GM18858 (cell line): ENCODE data around the gene INVS.
A peak's percentile ranks its signal among the peaks of the same experiment; 100 is the strongest.
"Not testable (repeated sequence)": the region's sequence is repeated elsewhere in the genome, so short reads cannot be mapped to it uniquely, and the experiment has no call there.

Experiments used
- ATAC-seq: cut with Tn5 transposase; IDR thresholded peaks from one replicate; pipeline ENCODE4 v1.9.1; 2021; ENCODE audit not compliant: unreplicated experiment

The INVS gene, protein sequence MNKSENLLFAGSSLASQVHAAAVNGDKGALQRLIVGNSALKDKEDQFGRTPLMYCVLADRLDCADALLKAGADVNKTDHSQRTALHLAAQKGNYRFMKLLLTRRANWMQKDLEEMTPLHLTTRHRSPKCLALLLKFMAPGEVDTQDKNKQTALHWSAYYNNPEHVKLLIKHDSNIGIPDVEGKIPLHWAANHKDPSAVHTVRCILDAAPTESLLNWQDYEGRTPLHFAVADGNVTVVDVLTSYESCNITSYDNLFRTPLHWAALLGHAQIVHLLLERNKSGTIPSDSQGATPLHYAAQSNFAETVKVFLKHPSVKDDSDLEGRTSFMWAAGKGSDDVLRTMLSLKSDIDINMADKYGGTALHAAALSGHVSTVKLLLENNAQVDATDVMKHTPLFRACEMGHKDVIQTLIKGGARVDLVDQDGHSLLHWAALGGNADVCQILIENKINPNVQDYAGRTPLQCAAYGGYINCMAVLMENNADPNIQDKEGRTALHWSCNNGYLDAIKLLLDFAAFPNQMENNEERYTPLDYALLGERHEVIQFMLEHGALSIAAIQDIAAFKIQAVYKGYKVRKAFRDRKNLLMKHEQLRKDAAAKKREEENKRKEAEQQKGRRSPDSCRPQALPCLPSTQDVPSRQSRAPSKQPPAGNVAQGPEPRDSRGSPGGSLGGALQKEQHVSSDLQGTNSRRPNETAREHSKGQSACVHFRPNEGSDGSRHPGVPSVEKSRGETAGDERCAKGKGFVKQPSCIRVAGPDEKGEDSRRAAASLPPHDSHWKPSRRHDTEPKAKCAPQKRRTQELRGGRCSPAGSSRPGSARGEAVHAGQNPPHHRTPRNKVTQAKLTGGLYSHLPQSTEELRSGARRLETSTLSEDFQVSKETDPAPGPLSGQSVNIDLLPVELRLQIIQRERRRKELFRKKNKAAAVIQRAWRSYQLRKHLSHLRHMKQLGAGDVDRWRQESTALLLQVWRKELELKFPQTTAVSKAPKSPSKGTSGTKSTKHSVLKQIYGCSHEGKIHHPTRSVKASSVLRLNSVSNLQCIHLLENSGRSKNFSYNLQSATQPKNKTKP

GRCh38 chr9:100098887-100099721 lies at the start of gene INVS, which contains the start of gene ERP44:
INVS (plus strand) TSS chr9:100099243; CDS start chr9:100104522, 5,279 bp downstream.
ERP44 (minus strand) TSS chr9:100099000; CDS start chr9:100098840, 160 bp downstream.
- peak; percentile 96 for ATAC-seq

DNA sequence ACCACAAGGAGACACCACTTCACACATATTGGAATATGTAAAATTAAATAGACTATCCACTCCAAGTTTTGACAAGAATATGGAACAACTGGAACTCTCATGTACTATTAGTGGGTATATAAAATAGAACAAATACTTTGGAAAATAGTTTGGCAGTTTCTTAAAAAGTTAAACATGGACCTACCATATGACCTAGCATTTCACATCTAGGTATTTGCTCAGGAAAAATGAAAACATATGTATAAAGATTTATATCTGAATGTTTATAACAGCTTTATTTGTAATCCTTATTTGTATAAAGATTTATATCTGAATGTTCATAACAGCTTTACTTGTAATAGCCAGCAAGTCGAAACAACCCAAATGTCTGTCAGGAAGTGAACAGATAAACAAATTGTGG lies 49.5 kb upstream of the INVS start:
- no peak for ATAC-seq

- no peak for ATAC-seq
Measured at GRCh38 chr9:100052375-100052774, 46.7 kb upstream of the INVS start.

GRCh38 chr9:100056561-100056960 lies 42.5 kb upstream of the INVS start:
- no peak for ATAC-seq

GRCh38 chr9:100057624-100058023 lies 41.4 kb upstream of the INVS start:
- no peak for ATAC-seq

DNA sequence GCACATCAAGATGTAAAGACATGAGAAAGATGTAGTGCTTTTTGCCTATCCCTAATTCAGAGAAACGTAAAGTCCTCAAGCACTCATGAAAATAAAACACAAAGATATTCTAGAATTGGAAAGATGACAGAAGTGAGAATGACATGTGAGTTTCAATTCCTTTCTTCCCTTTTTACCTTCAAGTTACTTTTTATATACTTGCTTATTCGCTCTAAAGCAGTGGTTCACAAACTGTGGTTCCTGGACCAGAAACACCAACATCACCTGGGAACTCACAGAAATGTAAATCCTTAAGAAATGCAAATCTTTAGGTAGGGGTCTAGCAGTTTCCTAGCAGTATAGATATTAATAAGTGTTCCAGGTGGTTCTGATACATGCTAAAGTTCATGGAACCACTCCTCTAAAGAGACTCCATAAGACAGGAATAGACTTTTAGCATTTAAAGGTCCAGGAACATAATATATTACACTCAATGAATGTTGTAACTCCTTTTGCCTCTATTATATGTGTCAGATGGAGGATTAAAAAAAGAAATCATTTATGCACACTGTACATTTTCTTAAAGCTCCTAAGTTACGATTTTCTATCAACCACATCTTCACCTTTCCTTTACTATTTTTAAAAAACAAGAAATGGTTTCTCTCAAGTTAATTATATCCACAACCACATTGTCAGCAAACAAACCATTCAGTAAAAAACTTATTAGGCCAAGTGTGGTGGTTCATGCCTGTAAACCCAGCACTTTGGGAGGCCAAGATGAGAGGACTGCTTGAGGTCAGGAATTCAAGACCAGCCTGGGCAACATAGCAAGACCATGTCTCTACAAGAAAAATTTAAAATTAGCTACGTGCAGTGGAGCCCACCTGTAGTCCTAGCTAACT lies 40.1 kb upstream of the INVS start:
- peak; percentile 83 for ATAC-seq

GRCh38 chr9:100062683-100063082 lies 36.4 kb upstream of the INVS start:
- ATAC-seq = not testable (repeated sequence)

GRCh38 chr9:100063185-100063584 lies 35.9 kb upstream of the INVS start:
- ATAC-seq = no peak

- ATAC-seq = no peak
Measured at GRCh38 chr9:100064872-100065581, 34.0 kb upstream of the INVS start.

DNA sequence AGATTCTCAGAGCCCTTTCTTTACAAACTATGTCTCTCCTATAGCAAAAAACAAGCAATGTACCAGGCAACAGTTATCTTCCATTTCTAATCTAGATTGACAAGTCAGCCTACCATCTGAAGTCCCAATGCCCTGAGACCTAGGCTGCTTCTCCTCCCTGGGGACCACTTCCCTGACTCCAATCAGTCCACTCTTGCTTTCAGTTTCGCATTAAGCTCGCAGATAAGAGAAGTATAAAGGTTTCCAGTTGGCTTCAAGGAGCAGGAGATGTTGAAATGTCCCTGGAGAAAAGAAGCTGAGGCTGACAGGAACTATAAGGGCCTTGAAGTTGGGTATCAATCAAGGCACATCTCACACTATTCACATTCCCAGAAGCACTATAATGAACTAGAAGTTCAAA lies 32.5 kb upstream of the INVS start:
- peak; percentile 92 for ATAC-seq

GRCh38 chr9:100067990-100068389 lies 31.1 kb upstream of the INVS start:
- ATAC-seq = not testable (repeated sequence)

DNA sequence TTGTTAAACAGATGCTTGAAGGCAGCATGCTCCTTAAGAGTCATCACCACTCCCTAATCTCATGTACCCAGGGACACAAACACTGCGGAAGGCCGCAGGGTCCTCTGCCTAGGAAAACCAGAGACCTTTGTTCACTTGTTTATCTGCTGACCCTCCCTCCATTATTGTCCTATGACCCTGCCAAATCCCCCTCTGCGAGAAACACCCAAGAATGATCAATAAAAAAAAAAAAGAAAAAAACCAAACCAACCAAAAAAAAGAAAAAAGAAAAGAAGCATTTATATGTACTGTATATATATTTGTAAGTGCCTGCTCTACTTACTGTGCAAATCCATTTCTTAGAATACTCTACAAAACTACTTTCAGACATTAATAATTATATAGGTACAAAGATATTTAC lies 30.0 kb upstream of the INVS start:
- not testable (repeated sequence) for ATAC-seq

- no peak for ATAC-seq
Measured at GRCh38 chr9:100070104-100071041, 28.7 kb upstream of the INVS start.

DNA sequence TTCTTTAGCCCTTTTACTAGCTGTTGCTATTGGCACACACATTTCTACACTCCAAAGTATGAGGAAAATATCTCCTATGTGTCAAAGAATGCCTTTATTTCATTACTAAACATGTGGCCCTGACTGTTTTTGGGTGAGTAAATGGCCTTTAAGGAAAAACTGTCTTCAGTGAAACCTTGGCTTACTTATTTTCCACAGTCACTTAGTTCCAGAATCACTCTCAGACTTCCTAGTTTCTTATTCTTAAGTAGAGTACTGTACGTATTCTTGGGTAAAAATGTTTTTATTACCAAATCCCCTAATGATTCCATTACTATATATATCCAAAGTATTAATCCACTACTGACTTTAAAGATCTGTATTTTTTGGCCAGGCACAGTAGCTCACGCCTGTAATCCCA lies 27.8 kb upstream of the INVS start:
- no peak for ATAC-seq

- no peak for ATAC-seq
Measured at GRCh38 chr9:100072805-100073204, 26.2 kb upstream of the INVS start.

GRCh38 chr9:100074093-100074492 lies 24.9 kb upstream of the INVS start:
- no peak for ATAC-seq

GRCh38 chr9:100074989-100075388 lies 24.1 kb upstream of the INVS start:
- ATAC-seq = no peak

DNA sequence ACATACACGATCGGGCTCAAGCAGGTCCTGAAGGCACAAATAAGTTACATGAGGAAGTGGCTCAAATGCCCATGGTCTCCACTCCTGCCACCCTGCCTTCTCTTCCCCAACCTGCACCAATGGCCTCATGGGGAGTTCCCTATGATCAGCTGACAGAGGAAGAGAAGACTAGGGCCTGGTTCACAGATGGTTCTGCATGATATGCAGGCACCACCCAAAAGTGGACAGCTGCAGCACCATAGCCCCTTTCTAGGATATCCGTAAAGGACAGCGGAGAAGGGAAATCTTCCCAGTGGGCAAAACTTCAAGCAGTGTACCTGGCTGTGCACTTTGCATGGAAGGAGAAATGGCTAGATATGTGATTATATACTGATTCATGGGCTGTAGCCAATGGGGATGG lies 22.8 kb upstream of the INVS start:
- not testable (repeated sequence) for ATAC-seq
